ENCODE data around the gene PRKCQ.

The PRKCQ gene

GRCh38 chr10:6379015-6379776, 200.9 kb downstream of the PRKCQ start:
- DNase-seq = no peak

Data from CD4-positive, alpha-beta T cell treated with Interleukin-17A for 1 hour (primary cell).